Measurements from ENCODE around the gene CCND2.

CCND2 gene

DNA sequence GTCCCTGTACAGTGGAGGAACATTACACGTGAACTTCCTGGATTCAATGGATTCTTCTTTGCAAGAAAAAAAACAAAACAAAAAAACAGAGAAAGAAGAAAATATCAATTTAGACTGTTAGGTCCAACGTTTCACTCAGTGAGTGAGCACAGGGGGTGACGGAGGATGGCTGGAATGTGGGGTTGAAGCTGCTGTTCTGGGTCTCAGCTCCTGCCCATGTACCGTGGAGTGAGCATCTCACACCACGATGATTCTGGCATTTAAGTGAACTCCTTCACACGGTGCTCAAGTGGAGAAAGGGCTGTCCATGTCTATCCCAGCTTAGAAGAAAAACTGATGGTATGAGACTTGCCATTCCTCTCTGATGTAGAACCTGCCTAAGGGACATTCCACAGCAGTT is 23.2 kb downstream of the CCND2 start:
- TF ChIP-seq ZBTB7A (IDR thresholded peaks at IDR 0.05; ENCODE audit: low read depth) (no peak), TCF12 (IDR thresholded peaks at IDR 0.05; ENCODE audit: low read depth) (no peak), TEAD4 (IDR thresholded peaks at IDR 0.05) (no peak), TAF1 (IDR thresholded peaks at IDR 0.05; ENCODE audit: low read depth) (no peak)

DNA sequence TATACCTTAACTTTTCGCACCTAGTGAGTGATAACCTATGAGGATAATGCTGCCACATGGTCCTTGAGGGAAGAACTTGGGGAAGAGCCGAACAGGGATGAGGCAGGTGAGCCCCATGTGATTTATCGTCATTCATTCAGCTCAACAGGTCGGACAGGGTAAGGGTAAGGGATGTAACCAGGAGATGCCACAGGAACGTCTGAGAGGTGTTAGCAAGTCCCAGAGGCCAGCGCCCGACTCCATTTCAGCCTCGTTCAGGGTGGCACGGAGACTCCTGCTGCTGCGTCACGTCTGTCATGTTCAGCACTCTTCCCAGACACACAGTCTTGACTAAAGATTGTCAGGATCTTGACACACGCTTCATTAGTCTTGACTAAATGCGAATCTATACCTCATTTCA is 24.1 kb downstream of the CCND2 start:
- TF ChIP-seq ZBTB7A (IDR thresholded peaks at IDR 0.05; ENCODE audit: low read depth) = no peak
- TF ChIP-seq, protein P1, sequence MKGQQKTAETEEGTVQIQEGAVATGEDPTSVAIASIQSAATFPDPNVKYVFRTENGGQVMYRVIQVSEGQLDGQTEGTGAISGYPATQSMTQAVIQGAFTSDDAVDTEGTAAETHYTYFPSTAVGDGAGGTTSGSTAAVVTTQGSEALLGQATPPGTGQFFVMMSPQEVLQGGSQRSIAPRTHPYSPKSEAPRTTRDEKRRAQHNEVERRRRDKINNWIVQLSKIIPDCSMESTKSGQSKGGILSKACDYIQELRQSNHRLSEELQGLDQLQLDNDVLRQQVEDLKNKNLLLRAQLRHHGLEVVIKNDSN (IDR thresholded peaks at IDR 0.05) = no peak
- no peak for TF ChIP-seq FOXM1 (IDR thresholded peaks at IDR 0.05; ENCODE audit: borderline replicate concordance, low read depth)
- TF ChIP-seq CREB1 (IDR thresholded peaks at IDR 0.05; ENCODE audit: low read depth) = no peak
- no peak for TF ChIP-seq NFIC (IDR thresholded peaks at IDR 0.05)
- no peak for TF ChIP-seq EGR1 (IDR thresholded peaks at IDR 0.05)
- no peak for TF ChIP-seq EP300 (IDR thresholded peaks at IDR 0.05; ENCODE audit: borderline replicate concordance)
- TF ChIP-seq, protein P2, sequence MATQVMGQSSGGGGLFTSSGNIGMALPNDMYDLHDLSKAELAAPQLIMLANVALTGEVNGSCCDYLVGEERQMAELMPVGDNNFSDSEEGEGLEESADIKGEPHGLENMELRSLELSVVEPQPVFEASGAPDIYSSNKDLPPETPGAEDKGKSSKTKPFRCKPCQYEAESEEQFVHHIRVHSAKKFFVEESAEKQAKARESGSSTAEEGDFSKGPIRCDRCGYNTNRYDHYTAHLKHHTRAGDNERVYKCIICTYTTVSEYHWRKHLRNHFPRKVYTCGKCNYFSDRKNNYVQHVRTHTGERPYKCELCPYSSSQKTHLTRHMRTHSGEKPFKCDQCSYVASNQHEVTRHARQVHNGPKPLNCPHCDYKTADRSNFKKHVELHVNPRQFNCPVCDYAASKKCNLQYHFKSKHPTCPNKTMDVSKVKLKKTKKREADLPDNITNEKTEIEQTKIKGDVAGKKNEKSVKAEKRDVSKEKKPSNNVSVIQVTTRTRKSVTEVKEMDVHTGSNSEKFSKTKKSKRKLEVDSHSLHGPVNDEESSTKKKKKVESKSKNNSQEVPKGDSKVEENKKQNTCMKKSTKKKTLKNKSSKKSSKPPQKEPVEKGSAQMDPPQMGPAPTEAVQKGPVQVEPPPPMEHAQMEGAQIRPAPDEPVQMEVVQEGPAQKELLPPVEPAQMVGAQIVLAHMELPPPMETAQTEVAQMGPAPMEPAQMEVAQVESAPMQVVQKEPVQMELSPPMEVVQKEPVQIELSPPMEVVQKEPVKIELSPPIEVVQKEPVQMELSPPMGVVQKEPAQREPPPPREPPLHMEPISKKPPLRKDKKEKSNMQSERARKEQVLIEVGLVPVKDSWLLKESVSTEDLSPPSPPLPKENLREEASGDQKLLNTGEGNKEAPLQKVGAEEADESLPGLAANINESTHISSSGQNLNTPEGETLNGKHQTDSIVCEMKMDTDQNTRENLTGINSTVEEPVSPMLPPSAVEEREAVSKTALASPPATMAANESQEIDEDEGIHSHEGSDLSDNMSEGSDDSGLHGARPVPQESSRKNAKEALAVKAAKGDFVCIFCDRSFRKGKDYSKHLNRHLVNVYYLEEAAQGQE (IDR thresholded peaks at IDR 0.05; ENCODE audit: low read depth) = no peak
- TF ChIP-seq, protein P3, sequence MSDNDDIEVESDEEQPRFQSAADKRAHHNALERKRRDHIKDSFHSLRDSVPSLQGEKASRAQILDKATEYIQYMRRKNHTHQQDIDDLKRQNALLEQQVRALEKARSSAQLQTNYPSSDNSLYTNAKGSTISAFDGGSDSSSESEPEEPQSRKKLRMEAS (IDR thresholded peaks at IDR 0.05) = no peak
- no peak for TF ChIP-seq TEAD4 (IDR thresholded peaks at IDR 0.05)
- no peak for TF ChIP-seq YY1 (IDR thresholded peaks at IDR 0.05; ENCODE audit: low read depth)

DNA sequence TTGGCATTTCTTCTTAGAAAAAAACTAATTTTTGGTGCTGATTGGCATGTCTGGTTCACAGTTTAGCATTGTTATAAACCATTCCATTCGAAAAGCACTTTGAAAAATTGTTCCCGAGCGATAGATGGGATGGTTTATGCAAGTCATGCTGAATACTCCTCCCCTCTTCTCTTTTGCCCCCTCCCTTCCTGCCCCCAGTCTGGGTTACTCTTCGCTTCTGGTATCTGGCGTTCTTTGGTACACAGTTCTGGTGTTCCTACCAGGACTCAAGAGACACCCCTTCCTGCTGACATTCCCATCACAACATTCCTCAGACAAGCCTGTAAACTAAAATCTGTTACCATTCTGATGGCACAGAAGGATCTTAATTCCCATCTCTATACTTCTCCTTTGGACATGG is 27.3 kb downstream of the CCND2 start:
- no peak for TF ChIP-seq CREB1 (IDR thresholded peaks at IDR 0.05; ENCODE audit: low read depth)
- TF ChIP-seq FOXM1 (IDR thresholded peaks at IDR 0.05; ENCODE audit: borderline replicate concordance, low read depth) = no peak
- TF ChIP-seq, protein P1 (IDR thresholded peaks at IDR 0.05) = no peak
- TF ChIP-seq, protein P3 (IDR thresholded peaks at IDR 0.05) = no peak
- TF ChIP-seq NFIC (IDR thresholded peaks at IDR 0.05) = no peak
- TF ChIP-seq RAD21 (IDR thresholded peaks at IDR 0.05; ENCODE audit: low read depth) = no peak
- no peak for TF ChIP-seq CEBPB (IDR thresholded peaks at IDR 0.05)
- TF ChIP-seq EP300 (IDR thresholded peaks at IDR 0.05; ENCODE audit: borderline replicate concordance) = no peak
- TF ChIP-seq TEAD4 (IDR thresholded peaks at IDR 0.05) = no peak
- TF ChIP-seq EGR1 (IDR thresholded peaks at IDR 0.05) = no peak
- no peak for TF ChIP-seq TAF1 (IDR thresholded peaks at IDR 0.05; ENCODE audit: low read depth)
- TF ChIP-seq, protein P2 (IDR thresholded peaks at IDR 0.05; ENCODE audit: low read depth) = no peak
- TF ChIP-seq ZBTB7A (IDR thresholded peaks at IDR 0.05; ENCODE audit: low read depth) = no peak

DNA sequence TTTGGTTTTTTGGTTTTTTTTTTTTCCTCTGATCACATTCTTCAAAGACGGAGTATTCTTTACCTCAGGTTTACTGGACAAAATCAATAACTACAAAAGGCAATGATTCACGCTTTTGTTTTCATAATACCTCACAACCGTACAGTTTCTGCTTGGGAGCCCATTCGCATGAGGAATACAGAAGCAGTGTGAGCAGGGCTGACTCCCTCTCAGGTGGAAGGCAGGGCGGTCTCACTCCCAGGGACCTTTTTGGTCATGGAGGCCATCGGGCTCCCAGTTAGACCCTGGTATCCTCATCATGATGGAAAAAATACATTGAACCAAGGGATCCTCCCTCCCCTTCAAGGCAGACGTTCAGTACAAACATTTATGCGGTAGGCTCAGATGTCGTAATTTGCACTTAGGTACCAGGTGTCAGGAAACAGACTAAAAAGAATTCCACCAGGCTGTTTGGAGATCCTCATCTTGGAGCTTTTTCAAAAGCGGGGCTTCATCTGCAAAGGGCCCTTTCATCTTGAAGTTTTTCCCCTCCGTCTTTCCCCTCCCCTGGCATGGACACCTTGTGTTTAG is 28.5 kb downstream of the CCND2 start:
- TF ChIP-seq TAF1 (IDR thresholded peaks at IDR 0.05; ENCODE audit: low read depth) (no peak), TEAD4 (IDR thresholded peaks at IDR 0.05) (no peak), FOXM1 (IDR thresholded peaks at IDR 0.05; ENCODE audit: borderline replicate concordance, low read depth) (no peak), CEBPB (IDR thresholded peaks at IDR 0.05) (no peak), TCF12 (IDR thresholded peaks at IDR 0.05; ENCODE audit: low read depth) (no peak), NFIC (IDR thresholded peaks at IDR 0.05) (no peak), RAD21 (IDR thresholded peaks at IDR 0.05; ENCODE audit: low read depth) (no peak), CREB1 (IDR thresholded peaks at IDR 0.05; ENCODE audit: low read depth) (no peak), EP300 (IDR thresholded peaks at IDR 0.05; ENCODE audit: borderline replicate concordance) (no peak)
- TF ChIP-seq, protein P1 (IDR thresholded peaks at IDR 0.05) = no peak
- TF ChIP-seq, protein P3 (IDR thresholded peaks at IDR 0.05) = no peak

DNA sequence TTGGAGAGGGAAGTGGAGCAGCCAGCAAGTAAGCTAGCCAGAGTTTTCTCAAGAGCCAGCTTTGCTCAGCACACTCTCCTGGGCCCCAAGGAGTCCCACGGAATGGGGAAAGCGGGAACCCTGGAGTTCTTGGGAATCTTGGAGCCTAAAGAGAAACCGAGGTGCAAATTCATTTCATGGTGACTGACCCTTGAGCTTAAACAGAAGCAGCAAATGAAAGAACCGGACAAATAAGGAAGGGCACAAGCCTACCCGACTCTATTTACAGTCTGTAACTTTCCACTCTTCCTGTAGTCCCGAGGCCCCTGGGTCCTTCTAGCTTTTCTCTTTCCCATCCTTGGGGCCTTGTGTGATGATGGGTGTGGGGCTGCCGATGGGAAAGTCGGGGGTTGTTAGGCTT is 29.3 kb downstream of the CCND2 start:
- TF ChIP-seq, protein P2 (IDR thresholded peaks at IDR 0.05; ENCODE audit: low read depth) = no peak
- TF ChIP-seq EGR1 (IDR thresholded peaks at IDR 0.05) (no peak), EP300 (IDR thresholded peaks at IDR 0.05; ENCODE audit: borderline replicate concordance) (no peak)

All from Ishikawa (cell line).